ENCODE measurements around the gene SDK2.
A peak's percentile ranks its signal among the peaks of the same experiment; 100 is the strongest.

Gene SDK2

GRCh38 chr17:73378974-73379470 is 265.2 kb downstream of the SDK2 start:
- no peak for DNase-seq

- no peak for DNase-seq
These were observed 267.6 kb downstream of the SDK2 start for GRCh38 chr17:73376636-73377035.

- no peak for DNase-seq
These were observed 268.1 kb downstream of the SDK2 start for GRCh38 chr17:73376152-73376551.

- no peak for DNase-seq
These were observed 272.4 kb downstream of the SDK2 start for GRCh38 chr17:73371836-73372235.

GRCh38 chr17:73371285-73371684 is 273.0 kb downstream of the SDK2 start:
- no peak for DNase-seq

- peak; percentile 84 to 86 for DNase-seq
These were observed 274.3 kb downstream of the SDK2 start for GRCh38 chr17:73369817-73370490.

GRCh38 chr17:73369111-73369521 is 275.1 kb downstream of the SDK2 start:
- no peak for DNase-seq

- DNase-seq = no peak
These were observed 276.1 kb downstream of the SDK2 start for GRCh38 chr17:73368085-73368631.

GRCh38 chr17:73365906-73366623 is 278.2 kb downstream of the SDK2 start:
- DNase-seq = no peak

GRCh38 chr17:73365301-73365874 is 278.9 kb downstream of the SDK2 start:
- DNase-seq = no peak

GRCh38 chr17:73364155-73364522 is 280.1 kb downstream of the SDK2 start:
- no peak for DNase-seq

- no peak for DNase-seq
These were observed 280.6 kb downstream of the SDK2 start for GRCh38 chr17:73363442-73364154.

- no peak for DNase-seq
These were observed 281.5 kb downstream of the SDK2 start for GRCh38 chr17:73362697-73363096.

- DNase-seq = no peak
These were observed 283.1 kb downstream of the SDK2 start for GRCh38 chr17:73360961-73361761.

GRCh38 chr17:73359987-73360410 is 284.2 kb downstream of the SDK2 start:
- DNase-seq = no peak

- no peak for DNase-seq
These were observed 284.9 kb downstream of the SDK2 start for GRCh38 chr17:73359352-73359751.

- no peak for DNase-seq
These were observed 285.6 kb downstream of the SDK2 start for GRCh38 chr17:73358668-73359067.

- DNase-seq = no peak
These were observed 286.3 kb downstream of the SDK2 start for GRCh38 chr17:73357981-73358380.

GRCh38 chr17:73357318-73357717 is 286.9 kb downstream of the SDK2 start:
- no peak for DNase-seq

GRCh38 chr17:73356561-73357170 is 287.6 kb downstream of the SDK2 start:
- DNase-seq = no peak

- no peak for DNase-seq
These were observed 289.6 kb downstream of the SDK2 start for GRCh38 chr17:73354423-73355284.
